Measurements from ENCODE around the gene TMEM82.

Gene TMEM82

DNA sequence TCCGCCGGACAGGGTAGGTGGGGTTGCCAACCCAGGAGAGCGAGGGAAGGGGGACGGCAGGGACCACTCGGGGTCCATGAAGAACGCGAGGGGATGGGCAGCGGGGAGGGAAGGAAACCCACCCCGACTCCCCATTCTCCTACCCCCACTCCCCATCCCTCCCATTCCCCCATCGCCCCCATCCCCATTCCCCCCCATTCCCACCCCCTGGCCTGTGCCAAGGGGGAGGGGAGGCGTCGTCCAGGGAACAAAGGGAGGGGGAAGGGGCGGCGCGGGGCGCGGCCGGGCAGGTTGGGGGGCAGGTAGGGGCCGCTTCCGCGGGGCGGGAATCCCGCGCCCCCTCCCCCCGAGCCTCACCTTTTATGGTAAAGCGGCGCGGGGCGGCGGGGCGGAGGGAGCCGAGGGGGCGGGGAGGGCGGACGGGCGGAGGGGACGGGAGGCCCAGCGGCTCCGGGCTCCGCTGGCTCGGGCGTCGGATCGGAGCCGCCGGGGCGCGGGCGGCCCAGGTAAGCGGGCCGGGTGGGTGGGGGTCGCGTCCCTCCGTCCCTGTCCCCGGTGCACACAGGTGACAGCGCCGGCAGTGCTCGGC is 16.1 kb downstream of the TMEM82 start, which contains the start of gene FBLIM1:
TSS of gene FBLIM1 (plus strand) at position 453 of the 589 bp plus-strand sequence. CDS start 6,189 bp downstream, outside the sequence.
- Histone ChIP-seq H2AFZ (ENCODE audit: low read length) (no peak within 1 kb of the TSS), H4K20me1 (ENCODE audit: insufficient read depth, low read length) (no peaks in the 10 kb centered on the region), H3K4me3 (ENCODE audit: low read depth, low read length, poor library complexity, severe bottlenecking) (no peak within 1 kb of the TSS), H3F3A (ENCODE audit: insufficient read depth, low read length) (no peaks in the 10 kb centered on the region), H3K9me2 (ENCODE audit: low read depth, low read length) (no peaks in the 10 kb centered on the region), H3K27me3 (ENCODE audit: insufficient read depth, low read length) (peaks cover 3% of the 10 kb centered on the region; the same call in 1 of the 2 replicates), H3K9ac (ENCODE audit: low read length) (no peak within 1 kb of the TSS), H3K36me3 (ENCODE audit: insufficient read depth, low read length) (no peaks in the 10 kb centered on the region), H3K79me2 (ENCODE audit: insufficient read depth, low read length) (no peaks in the 10 kb centered on the region), H3K9me3 (ENCODE audit: low read length) (no peaks in the 10 kb centered on the region), H3K27ac (ENCODE audit: low read depth, low read length, poor library complexity, severe bottlenecking) (no peak within 1 kb of the TSS), H3K4me1 (ENCODE audit: insufficient read depth, low read length, severe bottlenecking) (no peaks in the 10 kb centered on the region), H3K4me2 (ENCODE audit: low read length) (no peak within 1 kb of the TSS)
- TF ChIP-seq, protein P1, sequence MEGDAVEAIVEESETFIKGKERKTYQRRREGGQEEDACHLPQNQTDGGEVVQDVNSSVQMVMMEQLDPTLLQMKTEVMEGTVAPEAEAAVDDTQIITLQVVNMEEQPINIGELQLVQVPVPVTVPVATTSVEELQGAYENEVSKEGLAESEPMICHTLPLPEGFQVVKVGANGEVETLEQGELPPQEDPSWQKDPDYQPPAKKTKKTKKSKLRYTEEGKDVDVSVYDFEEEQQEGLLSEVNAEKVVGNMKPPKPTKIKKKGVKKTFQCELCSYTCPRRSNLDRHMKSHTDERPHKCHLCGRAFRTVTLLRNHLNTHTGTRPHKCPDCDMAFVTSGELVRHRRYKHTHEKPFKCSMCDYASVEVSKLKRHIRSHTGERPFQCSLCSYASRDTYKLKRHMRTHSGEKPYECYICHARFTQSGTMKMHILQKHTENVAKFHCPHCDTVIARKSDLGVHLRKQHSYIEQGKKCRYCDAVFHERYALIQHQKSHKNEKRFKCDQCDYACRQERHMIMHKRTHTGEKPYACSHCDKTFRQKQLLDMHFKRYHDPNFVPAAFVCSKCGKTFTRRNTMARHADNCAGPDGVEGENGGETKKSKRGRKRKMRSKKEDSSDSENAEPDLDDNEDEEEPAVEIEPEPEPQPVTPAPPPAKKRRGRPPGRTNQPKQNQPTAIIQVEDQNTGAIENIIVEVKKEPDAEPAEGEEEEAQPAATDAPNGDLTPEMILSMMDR (IDR thresholded peaks at IDR 0.05; ENCODE audit: low read length): no peak
- TF ChIP-seq EZH2 (IDR thresholded peaks at IDR 0.05; ENCODE audit: borderline replicate concordance, low read length): no peak

DNA sequence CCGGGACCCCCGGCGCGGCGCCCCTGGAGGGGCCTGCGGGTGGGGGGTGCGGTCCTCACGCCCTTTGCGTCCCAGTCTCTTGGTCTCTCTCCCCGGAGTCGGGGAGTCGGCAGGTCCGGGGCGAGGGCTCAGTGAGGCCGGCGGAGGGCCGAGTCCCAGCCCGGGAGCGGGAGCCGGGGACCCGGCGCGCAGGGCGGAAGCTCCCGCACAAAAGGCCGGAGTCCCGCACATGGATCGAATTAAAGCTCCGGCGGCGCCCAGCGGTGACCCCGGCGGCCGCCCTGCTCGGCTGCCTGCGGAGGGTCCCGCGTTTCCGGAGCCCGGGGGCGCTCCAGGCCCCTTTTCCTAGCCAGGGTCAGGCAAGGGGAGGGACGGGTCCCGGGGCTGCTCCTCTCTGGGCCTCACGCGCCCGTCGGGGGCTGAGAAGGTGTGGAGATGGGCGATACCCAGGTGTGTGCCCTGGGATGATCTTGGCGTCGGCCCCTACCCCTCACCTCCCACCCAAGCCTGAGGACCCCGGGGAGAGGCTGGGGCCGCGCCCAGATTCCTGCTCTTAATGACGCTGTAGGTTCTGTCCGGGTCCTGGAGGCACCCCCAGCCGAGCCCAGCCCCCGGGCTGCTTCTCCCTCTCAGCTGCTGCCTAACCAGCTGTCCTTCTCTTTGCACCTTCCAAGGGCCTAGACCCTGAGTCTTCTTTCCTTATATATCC is 16.8 kb downstream of the TMEM82 start:
- H3K79me2 ChIP-seq (ENCODE audit: insufficient read depth, low read length): no peaks in the 10 kb centered on the region
- no peak overlapping the region for H2AFZ ChIP-seq (ENCODE audit: low read length)
- H3K27me3 ChIP-seq (ENCODE audit: insufficient read depth, low read length): peaks cover 6% of the 10 kb centered on the region
- no peaks in the 10 kb centered on the region for H3F3A ChIP-seq (ENCODE audit: insufficient read depth, low read length)
- no peaks in the 10 kb centered on the region for H3K9me3 ChIP-seq (ENCODE audit: low read length)
- no peaks in the 10 kb centered on the region for H4K20me1 ChIP-seq (ENCODE audit: insufficient read depth, low read length)
- H3K27ac ChIP-seq (ENCODE audit: low read depth, low read length, poor library complexity, severe bottlenecking): no peak overlapping the region
- no peak overlapping the region for H3K4me2 ChIP-seq (ENCODE audit: low read length)
- no peaks in the 10 kb centered on the region for H3K36me3 ChIP-seq (ENCODE audit: insufficient read depth, low read length)
- no peaks in the 10 kb centered on the region for H3K4me1 ChIP-seq (ENCODE audit: insufficient read depth, low read length, severe bottlenecking)
- H3K9ac ChIP-seq (ENCODE audit: low read length): no peak overlapping the region
- no peak overlapping the region for H3K4me3 ChIP-seq (ENCODE audit: low read depth, low read length, poor library complexity, severe bottlenecking)
- H3K9me2 ChIP-seq (ENCODE audit: low read depth, low read length): no peaks in the 10 kb centered on the region
- TF ChIP-seq EZH2 (IDR thresholded peaks at IDR 0.05; ENCODE audit: borderline replicate concordance, low read length): no peak
- TF ChIP-seq, protein P1 (IDR thresholded peaks at IDR 0.05; ENCODE audit: low read length): no peak

DNA sequence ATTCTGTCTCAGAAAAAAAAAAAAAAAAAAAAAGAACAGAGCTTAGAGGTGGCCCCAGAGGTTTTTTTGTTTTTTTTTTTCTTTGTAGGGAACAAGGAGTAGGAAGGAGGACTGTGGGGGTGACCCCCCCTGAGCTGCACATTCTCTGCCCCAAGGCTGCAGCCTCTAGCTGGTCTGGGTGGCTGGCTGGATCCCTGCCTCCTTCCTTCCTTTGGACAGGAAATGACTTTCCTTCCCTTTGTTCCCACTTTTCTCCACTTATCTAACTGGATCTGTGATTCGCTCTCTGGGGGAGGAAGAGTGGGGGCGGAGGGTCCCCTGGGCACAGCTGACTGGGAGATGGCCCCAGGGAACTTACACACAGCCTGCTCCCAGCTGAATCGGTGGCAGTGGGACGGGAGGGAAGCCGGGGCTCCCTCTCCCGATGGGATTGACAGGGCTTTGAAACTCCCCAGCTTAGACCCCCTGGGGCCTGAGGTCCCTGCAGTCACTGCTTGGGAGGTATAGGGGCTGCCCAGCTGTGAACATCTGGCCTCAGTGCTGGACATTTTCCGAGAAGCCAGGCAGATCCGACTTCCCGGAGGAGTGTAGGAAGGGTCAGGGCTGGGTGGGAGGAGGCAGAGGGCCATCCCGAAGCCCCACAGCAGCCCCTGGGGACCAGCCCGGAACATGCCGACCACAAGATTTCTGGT is 18.4 kb downstream of the TMEM82 start:
- Histone ChIP-seq H3K4me1 (ENCODE audit: insufficient read depth, low read length, severe bottlenecking) (no peaks in the 10 kb centered on the region), H3K9me3 (ENCODE audit: low read length) (no peaks in the 10 kb centered on the region), H3K4me2 (ENCODE audit: low read length) (no peak overlapping the region), H3K4me3 (ENCODE audit: low read depth, low read length, poor library complexity, severe bottlenecking) (no peak overlapping the region), H3K36me3 (ENCODE audit: insufficient read depth, low read length) (no peaks in the 10 kb centered on the region), H3K9ac (ENCODE audit: low read length) (no peak overlapping the region), H3K27me3 (ENCODE audit: insufficient read depth, low read length) (peaks cover 12% of the 10 kb centered on the region), H3K9me2 (ENCODE audit: low read depth, low read length) (no peaks in the 10 kb centered on the region), H3F3A (ENCODE audit: insufficient read depth, low read length) (no peaks in the 10 kb centered on the region), H4K20me1 (ENCODE audit: insufficient read depth, low read length) (no peaks in the 10 kb centered on the region), H3K79me2 (ENCODE audit: insufficient read depth, low read length) (no peaks in the 10 kb centered on the region), H3K27ac (ENCODE audit: low read depth, low read length, poor library complexity, severe bottlenecking) (no peak overlapping the region), H2AFZ (ENCODE audit: low read length) (no peak overlapping the region)
- TF ChIP-seq EZH2 (IDR thresholded peaks at IDR 0.05; ENCODE audit: borderline replicate concordance, low read length): no peak
- TF ChIP-seq, protein P1 (IDR thresholded peaks at IDR 0.05; ENCODE audit: low read length): no peak

Measured in OCI-LY1 (cell line).